ENCODE data around the gene NUFIP1. TPM values are rescaled to one million over a fixed set of nuclear protein-coding genes. Genes with fewer than 3 reads are reported as not detected.
A peak's percentile ranks its signal among the peaks of the same experiment; 100 is the strongest.
"Not testable (repeated sequence)": the region's sequence is repeated elsewhere in the genome, so short reads cannot be mapped to it uniquely, and the experiment has no call there.

Gene NUFIP1
- total and polyA plus RNA-seq, 2 donors (not counting 3 experiments of a cell fraction or from before 2014, with no cell fraction given), result 1.4 to 6.9 TPM

DNA sequence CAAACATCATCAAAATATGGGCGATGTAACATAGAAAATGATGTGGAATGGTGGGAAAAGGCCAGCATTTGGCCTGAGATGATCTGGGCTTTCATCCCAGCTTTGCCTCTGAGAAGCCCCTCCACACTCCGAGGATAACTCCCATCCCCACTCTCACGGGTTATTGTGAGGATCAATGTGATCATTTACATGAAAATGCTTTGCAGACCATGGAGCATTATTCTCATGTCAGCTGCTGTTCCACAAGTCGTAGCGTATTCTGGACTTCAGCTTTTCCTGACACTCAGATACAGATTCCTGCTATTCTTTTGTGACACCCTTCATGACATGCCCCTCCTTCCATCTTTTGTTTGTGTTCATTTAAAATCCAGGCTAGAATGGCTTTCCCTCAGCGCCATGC, 86.5 kb downstream of the NUFIP1 start:
- no peak for FAIRE-seq
- H2AFZ ChIP-seq (ENCODE audit: low read depth, low read length), result no peak overlapping the region
- CTCF ChIA-PET, result no interaction called here
- H3K4me1 ChIP-seq (ENCODE audit: control insufficient read depth, extremely low read depth, insufficient read depth, low read length), result no peaks in the 10 kb centered on the region
- H3K36me3 ChIP-seq (ENCODE audit: control insufficient read depth in 2 of 2, extremely low read depth in 1 of 2, insufficient read depth in 2 of 2, low read length in 2 of 2), result no peaks in the 10 kb centered on the region
- DNase-seq (ENCODE audit: low read depth, low spot score), result no peak
- H3K27ac ChIP-seq (ENCODE audit: insufficient read depth, low read depth, low read length), result no peak overlapping the region
- H4K20me1 ChIP-seq (replicated peaks; ENCODE audit: control insufficient read depth, extremely low read depth, insufficient read depth, low read length), result no peaks in the 10 kb centered on the region
- BruUV-seq (replicated peaks), result no TSS peak
- TF ChIP-seq, protein P1, sequence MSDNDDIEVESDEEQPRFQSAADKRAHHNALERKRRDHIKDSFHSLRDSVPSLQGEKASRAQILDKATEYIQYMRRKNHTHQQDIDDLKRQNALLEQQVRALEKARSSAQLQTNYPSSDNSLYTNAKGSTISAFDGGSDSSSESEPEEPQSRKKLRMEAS (IDR thresholded peaks at IDR 0.05; ENCODE audit: insufficient read depth, insufficient read length), result no peak
- no peaks in the 10 kb centered on the region for H3K79me2 ChIP-seq (ENCODE audit: control insufficient read depth, insufficient read depth, low read length)
- no peaks in the 10 kb centered on the region for H3K27me3 ChIP-seq (ENCODE audit: control insufficient read depth in 2 of 2, insufficient read depth in 2 of 2, low read length in 2 of 2)
- H3K4me3 ChIP-seq (replicated peaks in 1 of 3; ENCODE audit: insufficient read depth in 1 of 3, low read depth in 1 of 3, low read length in 3 of 3), result no peak overlapping the region
- H3K9me1 ChIP-seq (replicated peaks; ENCODE audit: control insufficient read depth, extremely low read depth, insufficient read depth, low read length), result no peaks in the 10 kb centered on the region
- no peaks in the 10 kb centered on the region for H3K9me3 ChIP-seq (replicated peaks; ENCODE audit: control insufficient read depth, insufficient read depth, low read length)
- H3K9ac ChIP-seq (replicated peaks; ENCODE audit: extremely low read depth, insufficient read depth, low read length), result no peak overlapping the region
- H3K4me2 ChIP-seq (ENCODE audit: insufficient read depth, low read length), result no peak overlapping the region
- POLR2A ChIA-PET, result no interaction called here
- dilution Hi-C loops (cut with MboI; ENCODE audit: extremely low pct_ligation_motif_present, low sequenced_read_pairs) (no loop called here), intact Hi-C loops (cut with micrococcal nuclease) (no loop called here)

DNA sequence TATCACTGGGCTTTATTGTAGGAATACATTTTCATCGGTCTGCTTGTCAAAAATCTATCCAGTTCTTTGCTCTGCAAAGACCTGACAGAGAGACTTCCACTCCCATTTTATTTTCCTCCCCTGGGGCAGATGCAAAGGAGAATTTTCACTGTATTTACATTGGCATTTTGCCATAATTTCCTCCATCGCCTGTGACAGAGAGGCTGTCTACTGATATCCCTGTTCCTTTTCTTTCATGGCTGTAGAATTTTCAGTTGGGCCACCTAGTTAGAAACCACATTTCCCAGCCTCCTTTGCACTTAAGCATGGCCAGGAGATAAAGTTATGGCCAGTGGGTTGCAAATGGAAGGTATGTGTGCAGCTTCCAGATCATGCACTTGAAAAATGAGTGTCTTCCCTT, 89.3 kb downstream of the NUFIP1 start:
- Histone ChIP-seq H3K36me3 (ENCODE audit: control insufficient read depth in 2 of 2, extremely low read depth in 1 of 2, insufficient read depth in 2 of 2, low read length in 2 of 2) (no peaks in the 10 kb centered on the region), H3K9me1 (replicated peaks; ENCODE audit: control insufficient read depth, extremely low read depth, insufficient read depth, low read length) (no peaks in the 10 kb centered on the region), H2AFZ (ENCODE audit: low read depth, low read length) (no peak overlapping the region), H3K4me1 (ENCODE audit: control insufficient read depth, extremely low read depth, insufficient read depth, low read length) (no peaks in the 10 kb centered on the region), H3K27me3 (ENCODE audit: control insufficient read depth in 2 of 2, insufficient read depth in 2 of 2, low read length in 2 of 2) (no peaks in the 10 kb centered on the region), H3K9ac (replicated peaks; ENCODE audit: extremely low read depth, insufficient read depth, low read length) (no peak overlapping the region), H3K9me3 (replicated peaks; ENCODE audit: control insufficient read depth, insufficient read depth, low read length) (no peaks in the 10 kb centered on the region), H3K4me3 (replicated peaks in 1 of 3; ENCODE audit: insufficient read depth in 1 of 3, low read depth in 1 of 3, low read length in 3 of 3) (no peak overlapping the region), H4K20me1 (replicated peaks; ENCODE audit: control insufficient read depth, extremely low read depth, insufficient read depth, low read length) (no peaks in the 10 kb centered on the region), H3K4me2 (ENCODE audit: insufficient read depth, low read length) (no peak overlapping the region), H3K27ac (ENCODE audit: insufficient read depth, low read depth, low read length) (no peak overlapping the region), H3K79me2 (ENCODE audit: control insufficient read depth, insufficient read depth, low read length) (no peaks in the 10 kb centered on the region)
- intact Hi-C loops (cut with micrococcal nuclease) (no loop called here), dilution Hi-C loops (cut with MboI; ENCODE audit: extremely low pct_ligation_motif_present, low sequenced_read_pairs) (no loop called here)
- DNase-seq (ENCODE audit: low read depth, low spot score), result no peak
- BruUV-seq (replicated peaks), result no TSS peak
- FAIRE-seq, result peak; percentile 31
- ChIA-PET POLR2A (no interaction called here), CTCF (no interaction called here)
- TF ChIP-seq, protein P1 (IDR thresholded peaks at IDR 0.05; ENCODE audit: insufficient read depth, insufficient read length), result no peak
- TF ChIP-seq JUN (IDR thresholded peaks at IDR 0.05; ENCODE audit: borderline replicate concordance, insufficient read depth, insufficient read length, low read depth) (no peak), GATA2 (IDR thresholded peaks at IDR 0.05; ENCODE audit: insufficient read depth, insufficient read length, low read depth, low read length) (no peak), FOS (IDR thresholded peaks at IDR 0.05; ENCODE audit: borderline replicate concordance, insufficient read depth, low read length) (no peak), POLR2AphosphoS5 (IDR thresholded peaks at IDR 0.05; ENCODE audit: insufficient read depth, low read depth, low read length) (no peak), EZH2 (IDR thresholded peaks at IDR 0.05; ENCODE audit: borderline replicate concordance, low read depth, low read length, severe bottlenecking) (no peak), POLR2A (IDR thresholded peaks at IDR 0.05; ENCODE audit: low read depth, low read length) (no peak), MYC (IDR thresholded peaks at IDR 0.05; ENCODE audit: low read depth, low read length) (no peak)
- TF ChIP-seq, protein P2, sequence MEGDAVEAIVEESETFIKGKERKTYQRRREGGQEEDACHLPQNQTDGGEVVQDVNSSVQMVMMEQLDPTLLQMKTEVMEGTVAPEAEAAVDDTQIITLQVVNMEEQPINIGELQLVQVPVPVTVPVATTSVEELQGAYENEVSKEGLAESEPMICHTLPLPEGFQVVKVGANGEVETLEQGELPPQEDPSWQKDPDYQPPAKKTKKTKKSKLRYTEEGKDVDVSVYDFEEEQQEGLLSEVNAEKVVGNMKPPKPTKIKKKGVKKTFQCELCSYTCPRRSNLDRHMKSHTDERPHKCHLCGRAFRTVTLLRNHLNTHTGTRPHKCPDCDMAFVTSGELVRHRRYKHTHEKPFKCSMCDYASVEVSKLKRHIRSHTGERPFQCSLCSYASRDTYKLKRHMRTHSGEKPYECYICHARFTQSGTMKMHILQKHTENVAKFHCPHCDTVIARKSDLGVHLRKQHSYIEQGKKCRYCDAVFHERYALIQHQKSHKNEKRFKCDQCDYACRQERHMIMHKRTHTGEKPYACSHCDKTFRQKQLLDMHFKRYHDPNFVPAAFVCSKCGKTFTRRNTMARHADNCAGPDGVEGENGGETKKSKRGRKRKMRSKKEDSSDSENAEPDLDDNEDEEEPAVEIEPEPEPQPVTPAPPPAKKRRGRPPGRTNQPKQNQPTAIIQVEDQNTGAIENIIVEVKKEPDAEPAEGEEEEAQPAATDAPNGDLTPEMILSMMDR (IDR thresholded peaks at IDR 0.05; ENCODE audit: extremely low read depth in 1 of 2, insufficient read depth in 1 of 2, low read depth in 1 of 2, low read length in 2 of 2), result no peak

DNA sequence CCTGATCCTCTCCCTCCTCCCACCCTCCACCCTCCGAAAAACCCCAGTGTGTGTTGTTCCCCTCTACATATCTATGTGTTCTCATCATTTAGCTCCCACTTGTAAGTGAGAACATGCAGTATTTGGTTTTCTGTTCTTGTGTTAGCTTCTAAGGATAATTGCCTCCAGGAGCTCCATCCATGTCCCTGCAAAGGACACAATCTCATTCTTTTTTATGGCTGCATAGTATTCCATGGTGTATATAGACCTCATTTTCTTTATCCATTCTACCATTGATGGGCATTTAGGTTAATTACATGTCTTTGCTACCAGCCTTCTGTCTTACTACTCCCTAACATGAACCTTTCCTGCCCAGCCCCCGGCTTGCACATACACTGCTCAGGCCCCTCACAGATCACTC, 91.0 kb downstream of the NUFIP1 start:
- BruUV-seq (replicated peaks); H3K9me3 ChIP-seq (replicated peaks; ENCODE audit: control insufficient read depth, insufficient read depth, low read length); H3K79me2 ChIP-seq (ENCODE audit: control insufficient read depth, insufficient read depth, low read length); H3K4me1 ChIP-seq (ENCODE audit: control insufficient read depth, extremely low read depth, insufficient read depth, low read length); H3K27ac ChIP-seq (ENCODE audit: insufficient read depth, low read depth, low read length); H3K9me1 ChIP-seq (replicated peaks; ENCODE audit: control insufficient read depth, extremely low read depth, insufficient read depth, low read length); dilution Hi-C loops (cut with MboI; ENCODE audit: extremely low pct_ligation_motif_present, low sequenced_read_pairs); POLR2A ChIA-PET; H3K4me2 ChIP-seq (ENCODE audit: insufficient read depth, low read length); intact Hi-C loops (cut with micrococcal nuclease); H4K20me1 ChIP-seq (replicated peaks; ENCODE audit: control insufficient read depth, extremely low read depth, insufficient read depth, low read length); H3K9ac ChIP-seq (replicated peaks; ENCODE audit: extremely low read depth, insufficient read depth, low read length); H2AFZ ChIP-seq (ENCODE audit: low read depth, low read length); FAIRE-seq; H3K27me3 ChIP-seq (ENCODE audit: control insufficient read depth in 2 of 2, insufficient read depth in 2 of 2, low read length in 2 of 2); DNase-seq (ENCODE audit: low read depth, low spot score); H3K4me3 ChIP-seq (replicated peaks in 1 of 3; ENCODE audit: insufficient read depth in 1 of 3, low read depth in 1 of 3, low read length in 3 of 3); H3K36me3 ChIP-seq (ENCODE audit: control insufficient read depth in 2 of 2, extremely low read depth in 1 of 2, insufficient read depth in 2 of 2, low read length in 2 of 2): not testable (repeated sequence)
- CTCF ChIA-PET, result interaction anchor here (1.4 kb wide), 1 partner anchor 11 kb away, joined by 4 read pairs; no protein-coding TSS in a partner anchor

Measured in endothelial cell of umbilical vein (primary cell).